ENCODE results near the gene THSD7A.

GRCh38 chr7:11505471-11505985, 326.5 kb downstream of the THSD7A start:
- TF ChIP-seq REST (IDR thresholded peaks at IDR 0.05; ENCODE audit: insufficient read depth in 1 of 2, low read depth in 2 of 2, low read length in 2 of 2) (no peak), POLR2AphosphoS5 (IDR thresholded peaks at IDR 0.05; ENCODE audit: low read depth, low read length) (no peak), SIN3A (IDR thresholded peaks at IDR 0.05; ENCODE audit: borderline replicate concordance, insufficient read depth, low read length) (no peak), TAF1 (IDR thresholded peaks at IDR 0.05; ENCODE audit: borderline replicate concordance, insufficient read depth, low read length) (no peak), FOXP2 (optimal IDR thresholded peaks at IDR 0.05; ENCODE audit: borderline replicate concordance, extremely low read depth, extremely low read length, insufficient read depth) (no peak)
